Activated CD8-positive, alpha-beta memory T cell treated with anti-CD3 and anti-CD28 coated beads, Interleukin-2, amount 50 U/mL, for 1 hour (primary cell): ENCODE measurements around the gene ADORA1.

Experiments
- DNase-seq: peaks from one replicate; pipeline ENCODE4 v3.0.0-alpha.2; 2020; ENCODE audit errors: extremely low read depth

ADORA1 gene

DNA sequence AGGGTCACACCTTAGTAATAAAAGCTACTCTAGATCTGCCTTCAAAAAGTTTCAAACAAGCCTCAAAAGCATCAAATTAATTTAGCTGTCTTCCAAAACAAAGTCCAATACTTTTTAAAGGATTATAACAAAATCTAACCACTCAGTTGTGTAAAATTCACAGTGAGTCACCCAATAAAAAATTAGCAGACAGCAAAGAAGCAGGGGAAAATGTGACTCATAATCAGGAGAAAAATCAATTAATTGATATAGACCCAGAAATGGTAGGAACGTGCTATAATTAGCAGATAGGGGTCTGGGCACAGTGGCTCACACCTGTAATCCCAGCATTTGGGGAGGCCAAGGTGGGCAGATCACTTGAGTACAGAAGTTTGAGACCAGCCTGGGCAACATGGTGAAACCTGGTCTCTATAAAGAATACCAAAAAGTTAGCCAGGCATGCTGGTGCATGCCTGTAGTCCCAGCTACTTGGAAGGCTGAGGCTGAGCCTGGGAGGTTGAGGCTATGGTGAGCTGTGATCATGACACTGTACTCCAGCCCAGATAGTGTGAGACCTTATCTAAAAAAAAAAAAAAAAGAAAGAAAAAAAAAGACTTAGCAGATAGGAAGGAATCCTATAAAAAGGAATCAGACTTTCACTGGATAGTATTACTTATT lies 33.6 kb upstream of the ADORA1 start:
- DNase-seq, result no peak

DNA sequence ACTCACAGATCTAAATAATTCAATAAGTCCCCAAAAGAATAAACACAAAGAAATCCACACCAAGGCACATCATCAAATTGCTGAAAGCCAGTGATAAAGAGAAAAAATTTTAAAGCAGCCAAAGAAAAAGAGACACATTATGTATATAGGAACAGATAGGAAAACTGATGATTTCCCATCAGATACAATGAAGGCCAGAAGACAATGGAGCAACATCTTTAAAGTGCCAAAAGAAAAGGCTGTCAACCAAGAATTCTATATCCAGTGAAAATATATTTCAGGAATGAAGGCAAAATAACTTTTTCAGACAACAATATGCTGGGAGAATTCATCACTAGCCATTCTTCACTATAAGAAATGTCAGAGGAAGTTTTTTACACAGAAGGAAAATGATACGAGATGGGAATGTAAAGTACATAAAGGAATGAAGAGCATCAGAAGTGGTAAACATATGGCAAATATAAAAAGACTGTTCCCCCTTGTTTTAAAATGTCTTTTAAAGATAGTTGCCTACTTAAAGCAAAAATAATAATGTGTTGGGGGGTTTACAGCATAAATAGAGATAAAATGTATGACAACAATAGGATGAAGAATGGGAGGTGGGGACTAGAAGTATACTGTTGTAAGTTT lies 32.4 kb upstream of the ADORA1 start:
- DNase-seq, result no peak

- DNase-seq, result no peak
Observed at GRCh38 chr1:203096566-203096965, 31.0 kb upstream of the ADORA1 start.

DNA sequence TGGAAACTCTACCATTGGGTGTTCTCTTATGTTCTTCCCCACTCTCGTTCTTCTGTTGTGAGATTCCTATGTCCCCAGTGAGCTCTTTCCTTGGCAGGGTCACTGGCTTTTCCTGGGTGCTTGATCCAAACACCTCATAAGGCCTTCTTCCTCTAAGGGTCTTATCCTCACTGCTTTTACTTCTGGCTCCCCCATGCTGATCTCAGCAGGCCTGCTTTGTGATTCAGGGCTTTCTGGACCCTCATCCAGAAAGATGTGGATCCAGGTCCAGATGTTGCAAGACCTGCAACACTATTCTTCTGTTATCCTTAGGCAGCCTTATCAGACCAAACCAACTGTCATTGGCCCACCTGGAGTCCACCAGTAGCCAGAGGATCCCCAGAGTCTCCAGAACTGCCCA lies 30.5 kb upstream of the ADORA1 start:
- DNase-seq, result no peak

DNA sequence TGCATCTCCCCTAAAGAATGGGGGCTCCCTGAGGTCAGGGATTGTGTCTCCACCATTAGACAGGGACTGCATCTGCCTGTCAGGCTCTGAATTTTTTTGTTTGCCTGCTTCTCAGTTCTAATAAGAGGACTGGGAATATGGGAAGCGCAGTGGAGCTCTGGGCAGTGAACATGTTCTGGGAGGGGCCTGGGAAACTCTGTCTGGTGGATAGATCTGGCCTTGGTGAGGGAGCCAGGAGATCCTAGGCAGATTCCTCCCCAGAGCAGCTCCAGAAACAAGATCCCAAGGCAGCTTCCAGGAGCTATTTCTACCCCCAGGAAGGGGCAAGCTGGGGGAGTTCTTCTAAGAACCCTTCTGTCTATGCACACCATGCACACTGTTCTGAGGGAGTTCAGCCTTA lies 29.1 kb upstream of the ADORA1 start:
- DNase-seq, result no peak

DNA sequence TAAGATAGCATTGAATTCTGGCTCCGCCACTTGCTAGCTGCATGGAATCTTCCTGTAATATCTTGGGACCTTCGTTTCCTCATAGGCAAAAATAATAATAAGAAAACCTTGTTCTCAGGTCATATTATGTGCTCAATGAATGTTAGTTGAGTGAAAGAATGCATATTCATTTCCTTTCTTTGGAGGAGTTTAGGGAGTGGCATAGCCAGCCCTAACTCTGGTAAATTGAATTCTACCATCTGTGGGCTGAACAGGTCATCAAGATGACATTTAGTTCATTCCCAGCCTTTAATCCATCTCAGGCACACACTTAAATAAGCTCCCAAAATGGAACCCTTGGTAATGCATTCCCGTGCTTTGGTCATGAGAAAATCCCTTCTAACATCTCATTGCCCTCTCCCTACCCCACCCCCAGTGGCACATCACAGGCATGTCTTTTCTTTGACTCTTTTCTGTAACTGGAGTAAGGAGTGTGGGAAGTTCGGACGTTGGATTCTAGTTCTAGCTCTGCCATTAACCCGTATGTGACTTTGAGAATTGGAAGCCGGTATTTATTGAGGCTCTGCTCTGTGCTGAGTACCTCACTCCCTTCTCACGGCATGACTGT lies 28.5 kb upstream of the ADORA1 start:
- no peak for DNase-seq

GRCh38 chr1:203099805-203100515 lies 27.6 kb upstream of the ADORA1 start:
- no peak for DNase-seq

GRCh38 chr1:203100516-203100869 lies 27.0 kb upstream of the ADORA1 start:
- DNase-seq, result no peak

DNA sequence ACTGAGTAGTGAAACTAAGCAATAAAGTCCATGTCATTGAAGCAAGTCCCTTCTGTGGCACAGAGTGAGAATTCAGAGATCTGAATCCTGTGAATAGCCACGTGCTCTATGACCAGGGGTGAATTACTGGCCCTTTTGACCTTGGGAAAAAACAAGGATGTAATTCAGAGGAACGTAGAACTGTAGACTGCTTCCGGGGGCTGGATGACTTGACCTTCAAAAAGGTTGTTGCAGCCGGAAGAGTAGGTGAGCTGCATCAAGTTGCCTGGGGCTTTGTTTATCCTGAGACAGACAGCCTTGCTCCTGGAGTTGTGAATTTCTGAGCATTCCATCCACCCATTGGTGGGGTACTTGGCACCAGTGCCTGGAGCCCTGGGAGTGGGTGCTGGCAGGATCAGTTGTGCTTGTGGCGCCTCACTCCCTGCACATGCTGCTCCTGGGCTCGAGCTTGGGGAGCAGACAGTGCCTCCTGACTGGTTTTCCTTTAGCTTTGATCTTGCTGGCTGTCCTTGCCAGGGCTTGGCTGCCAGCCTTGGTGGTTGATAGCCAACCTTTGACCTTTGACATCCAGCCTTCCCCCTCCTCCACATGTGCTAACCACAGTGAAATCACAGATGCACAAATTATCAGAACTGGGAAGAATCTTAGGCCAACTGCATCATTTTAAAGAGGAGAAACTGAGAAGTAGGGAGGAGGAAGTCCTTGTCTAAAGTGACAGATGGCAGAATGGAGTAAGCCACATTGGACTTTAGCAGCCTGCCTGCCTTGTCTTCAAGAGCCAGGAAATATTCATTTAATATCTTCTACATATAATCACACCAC lies 25.5 kb upstream of the ADORA1 start:
- DNase-seq, result no peak

DNA sequence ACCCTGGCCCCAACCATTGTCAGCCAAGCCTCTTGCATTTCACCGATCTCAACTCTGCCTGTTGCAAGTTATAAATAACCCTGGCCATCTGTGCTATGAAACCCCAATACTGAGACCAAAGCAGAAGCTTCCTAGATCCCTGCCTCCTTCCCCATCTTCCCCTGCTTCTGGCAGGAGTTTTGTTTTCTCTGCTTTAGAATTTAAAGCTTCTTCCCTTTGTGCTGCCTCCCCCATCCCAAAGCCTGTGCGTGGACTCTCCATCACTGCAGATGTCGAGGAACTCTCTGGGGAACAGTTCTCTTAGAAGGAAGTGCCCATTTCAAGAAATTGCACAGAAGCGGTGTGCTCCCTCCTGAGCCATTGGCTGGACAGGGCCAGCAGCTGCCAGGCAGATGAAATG lies 24.3 kb upstream of the ADORA1 start:
- DNase-seq, result no peak

DNA sequence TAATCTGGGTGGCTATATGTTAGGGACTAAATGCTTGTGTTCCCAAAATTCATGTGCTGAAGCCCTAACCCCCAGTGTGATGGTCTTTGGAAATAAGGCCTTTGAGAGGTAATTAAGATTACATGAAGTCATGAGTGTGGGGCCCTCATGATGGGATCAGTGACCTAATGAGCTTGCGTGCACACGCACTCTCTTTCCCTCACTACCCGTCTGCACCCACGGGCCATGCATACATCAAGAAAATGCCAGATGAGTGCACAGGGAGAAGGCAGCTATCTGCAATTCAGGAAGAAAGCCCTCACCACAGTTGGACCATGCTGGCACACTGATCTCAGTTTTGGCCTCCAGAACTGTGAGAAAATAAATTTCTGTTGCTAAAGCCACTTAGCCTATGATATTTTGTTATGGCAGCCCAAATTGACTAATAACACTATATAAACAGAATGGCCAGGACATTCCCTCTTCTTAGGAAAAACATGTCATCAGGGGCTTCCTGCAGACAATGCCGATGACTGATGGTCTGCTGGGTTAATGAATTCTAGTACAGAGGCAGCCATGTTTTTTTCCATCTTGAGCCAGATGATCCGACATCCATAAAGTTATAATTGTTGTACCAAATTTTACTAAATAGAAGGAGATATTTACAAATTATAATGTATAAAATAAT lies 23.6 kb upstream of the ADORA1 start:
- no peak for DNase-seq

DNA sequence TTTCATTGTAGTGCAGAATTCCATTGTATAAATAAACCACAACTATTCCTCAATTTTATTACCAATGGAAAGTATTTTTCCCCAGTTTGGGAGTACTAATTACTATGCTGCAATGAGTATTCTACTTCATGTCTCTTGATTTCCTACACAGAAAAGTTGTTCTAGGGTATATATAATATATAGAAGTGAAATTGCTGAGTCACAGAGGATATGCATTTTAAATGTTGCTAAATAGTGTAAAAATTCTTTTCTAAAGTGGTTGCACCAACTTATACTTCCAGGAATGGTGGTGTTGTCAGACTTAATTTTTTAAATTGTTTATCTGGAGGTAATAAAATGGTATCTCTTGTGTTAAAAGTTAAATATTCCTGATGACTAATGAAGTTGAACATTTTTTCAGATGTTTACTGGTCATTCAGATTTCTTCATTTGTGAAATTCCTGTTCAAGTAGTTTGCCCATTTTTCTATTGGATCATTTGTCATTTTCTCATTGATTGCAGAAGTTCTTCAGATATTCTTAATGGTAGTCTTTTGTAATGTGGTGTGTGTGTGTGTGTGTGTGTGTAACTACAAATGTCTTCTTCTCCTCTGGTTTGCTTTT lies 22.6 kb upstream of the ADORA1 start:
- no peak for DNase-seq

DNA sequence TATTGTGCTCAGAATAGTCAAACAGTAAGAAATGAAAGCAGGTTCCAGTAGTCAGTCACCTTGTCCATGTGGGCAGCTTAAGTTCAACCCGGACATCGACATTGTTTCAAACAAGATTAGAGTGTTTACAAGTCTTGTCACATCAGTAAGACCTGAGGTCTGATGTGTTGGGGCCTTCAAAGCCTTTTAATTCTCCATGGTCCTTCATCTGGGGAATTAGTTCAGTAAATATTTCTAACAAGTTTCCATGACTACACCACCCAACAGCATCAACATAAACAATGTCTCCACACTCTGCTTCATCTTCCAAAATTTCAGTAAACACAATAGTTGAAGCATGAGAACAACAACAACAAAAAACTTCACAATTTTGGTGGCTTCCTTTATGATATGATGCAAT lies 15.1 kb upstream of the ADORA1 start:
- DNase-seq, result no peak

- DNase-seq, result no peak
Observed at GRCh38 chr1:203113308-203113707, 14.2 kb upstream of the ADORA1 start.

GRCh38 chr1:203114202-203114601 lies 13.3 kb upstream of the ADORA1 start:
- no peak for DNase-seq

DNA sequence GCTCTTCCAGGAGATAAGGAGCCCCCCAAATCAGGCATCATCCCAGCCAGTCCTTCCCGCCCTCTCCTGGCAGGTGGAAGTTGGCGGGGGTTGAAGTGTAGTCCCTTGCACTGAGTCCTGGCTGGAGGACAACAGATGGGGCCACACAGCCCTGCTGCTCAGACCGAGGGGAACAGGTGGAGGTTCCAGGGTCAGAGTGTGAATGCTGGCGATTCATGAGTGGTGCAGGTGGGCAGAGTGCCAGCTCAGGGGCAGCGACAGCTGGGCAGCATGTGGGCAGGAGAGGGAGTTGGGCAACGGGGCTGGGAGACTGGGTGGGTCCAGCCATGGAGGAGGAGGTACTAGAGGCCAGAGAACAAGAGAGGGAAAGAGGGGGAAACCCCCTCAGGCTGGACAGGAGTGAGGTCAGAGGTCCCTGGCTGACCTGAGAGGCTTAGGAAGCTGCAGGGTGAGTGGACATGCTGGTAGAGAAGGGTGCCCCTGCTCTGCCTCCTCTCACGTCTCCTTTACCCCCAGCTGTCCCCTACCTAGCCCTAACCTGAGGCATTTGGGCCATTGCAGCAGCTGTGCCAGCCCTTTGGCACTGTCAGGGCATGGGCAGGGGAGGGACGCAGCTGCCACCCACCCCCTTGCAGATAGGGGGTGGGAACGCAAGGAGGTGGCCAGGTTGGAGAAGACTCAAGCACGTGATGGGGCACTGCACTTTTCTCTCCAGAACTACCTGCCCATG lies 11.3 kb upstream of the ADORA1 start:
- DNase-seq, result no peak

DNA sequence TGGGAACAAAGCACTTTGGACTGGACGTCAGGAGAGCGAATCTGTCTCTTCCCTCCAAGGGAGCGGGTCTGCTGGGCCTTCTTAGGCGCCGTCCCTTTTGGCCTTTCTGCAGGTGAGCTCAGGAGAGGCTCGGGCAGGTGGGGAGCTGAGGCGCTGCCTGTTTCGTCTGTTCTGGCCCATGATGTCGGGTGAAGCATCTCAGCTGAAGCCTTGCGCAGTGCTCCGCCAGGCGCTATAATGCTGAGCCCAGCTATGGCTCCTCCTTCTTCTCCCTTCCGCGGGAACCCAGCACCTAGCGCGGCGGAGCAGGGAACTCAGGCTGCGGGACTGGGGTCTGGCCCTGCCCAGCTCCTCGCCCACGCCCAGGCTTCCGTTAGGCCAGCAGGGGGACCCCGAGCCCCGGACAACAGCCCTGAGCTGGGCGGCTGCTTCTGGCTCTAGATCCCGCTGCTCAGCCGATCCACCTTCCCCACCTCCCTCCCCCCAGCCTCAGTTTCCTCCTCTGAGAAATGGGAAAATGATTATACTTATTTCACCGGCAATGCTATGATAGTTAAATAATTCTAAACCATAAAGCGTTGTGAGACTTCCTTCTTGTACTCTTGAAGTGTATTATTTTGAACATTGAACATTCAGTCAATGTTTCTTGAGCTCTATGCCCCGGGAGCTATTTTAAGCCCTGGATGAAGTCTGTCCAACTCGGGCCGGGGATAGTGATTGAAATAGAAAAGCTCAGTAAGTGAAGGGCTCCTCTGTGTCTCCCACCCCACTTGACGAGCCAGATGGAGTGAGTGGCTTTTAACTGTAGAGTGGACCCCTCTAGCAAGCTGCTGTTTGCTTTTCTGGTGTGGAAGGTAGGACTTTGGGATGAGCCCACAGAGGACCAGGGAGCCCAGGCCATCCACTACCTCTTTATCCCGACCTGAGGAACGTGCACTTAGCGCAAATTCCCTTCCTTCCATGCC lies 9.6 kb upstream of the ADORA1 start:
- DNase-seq, result no peak

DNA sequence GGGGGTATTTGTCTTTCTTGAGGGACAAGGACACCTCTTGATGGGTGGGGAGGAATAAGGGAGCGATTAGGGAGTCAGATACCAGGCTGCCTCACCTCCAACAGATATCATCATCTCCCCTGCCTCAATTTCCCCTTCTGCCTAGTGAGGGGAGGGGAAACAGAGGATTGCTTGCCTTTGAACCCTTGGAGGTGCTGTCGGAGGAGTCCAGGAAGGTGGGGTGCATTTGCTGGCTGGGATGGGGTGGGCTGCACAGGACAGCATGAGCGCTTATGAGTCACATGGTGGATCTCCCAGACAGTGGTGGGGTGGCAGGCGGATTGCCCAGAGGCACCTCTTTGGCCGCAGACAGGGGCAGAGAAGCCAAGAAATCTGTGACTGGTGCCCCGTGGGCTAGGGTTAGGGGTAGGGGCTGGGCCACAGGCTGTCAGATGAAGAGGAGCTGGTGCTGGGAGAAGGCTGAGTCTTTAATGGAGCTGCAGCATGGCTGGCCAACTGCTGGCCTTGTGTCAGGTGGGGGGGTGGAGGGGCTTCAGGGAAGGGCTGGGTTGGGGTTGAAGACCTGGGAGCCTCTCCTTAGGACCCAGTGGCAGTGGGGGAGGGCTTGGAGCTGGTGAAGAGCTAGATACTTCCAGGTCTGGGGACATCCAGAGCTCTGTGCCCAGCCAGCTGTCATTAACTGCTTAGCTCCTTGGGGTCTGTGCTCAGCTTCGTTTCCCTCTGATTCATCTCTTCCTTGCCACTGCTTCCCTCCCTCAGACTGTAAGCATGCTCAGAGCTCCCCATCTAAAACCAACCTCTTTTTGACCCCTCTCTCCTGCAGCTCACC lies 7.0 kb upstream of the ADORA1 start:
- DNase-seq, result no peak
